ENCODE measurements around the gene ZFHX2. TPM values are rescaled to one million over a fixed set of nuclear protein-coding genes. Genes with fewer than 3 reads are reported as not detected.

The ZFHX2 gene
- total RNA-seq, 1 donor = under 0.01 TPM

- DNase-seq (ENCODE audit: low read depth) = no peak
- H3K4me3 ChIP-seq (ENCODE audit: low read depth, low read length) = no peak overlapping the region
- TF ChIP-seq CTCF (IDR thresholded peaks at IDR 0.05; ENCODE audit: insufficient read depth, low read depth, low read length) = no peak
These were observed 80.6 kb downstream of the ZFHX2 start for GRCh38 chr14:23470947-23471346.

Other genes starting within 250 kb of the ZFHX2 start
- gene PPP1R3E, start 248.9 kb downstream of the ZFHX2 start, total RNA-seq = 3.0 and 5.8 TPM in 2 replicates
- 17.7 and 20.7 TPM in 2 replicates for gene BCL2L2, start 244.9 kb downstream of the ZFHX2 start, total RNA-seq
- 51.2 and 75.1 TPM in 2 replicates for gene PABPN1, start 230.3 kb downstream of the ZFHX2 start, total RNA-seq
- 14.8 and 16.4 TPM in 2 replicates for gene SLC22A17, start 198.9 kb downstream of the ZFHX2 start, total RNA-seq
- gene EFS, start 186.6 kb downstream of the ZFHX2 start, total RNA-seq = 7.7 and 7.8 TPM in 2 replicates
- gene IL25, start 179.0 kb downstream of the ZFHX2 start, total RNA-seq = not detected in 2 replicates
- not detected in 2 replicates for gene CMTM5, start 174.7 kb downstream of the ZFHX2 start, total RNA-seq
- gene MYH6, start 143.5 kb downstream of the ZFHX2 start, total RNA-seq = not detected in 2 replicates
- gene MYH7, start 116.1 kb downstream of the ZFHX2 start, total RNA-seq = not detected in 2 replicates
- 41.9 and 44.8 TPM in 2 replicates for gene NGDN, start 82.1 kb downstream of the ZFHX2 start, total RNA-seq
- 15.5 and 18.0 TPM in 2 replicates for gene THTPA, start 4.5 kb upstream of the ZFHX2 start, total RNA-seq
- gene AP1G2, start 16.0 kb upstream of the ZFHX2 start, total RNA-seq = 18.1 and 20.0 TPM in 2 replicates
- gene JPH4, start 27.0 kb upstream of the ZFHX2 start, total RNA-seq = not detected in 2 replicates
- 0.32 and 0.43 TPM in 2 replicates for gene DHRS2, start 84.6 kb upstream of the ZFHX2 start, total RNA-seq

All from fibroblast of villous mesenchyme (primary cell).